ENCODE data around the gene ARSK. TPM values are rescaled to one million over a fixed set of nuclear protein-coding genes. Genes with fewer than 3 reads are reported as not detected.

ARSK gene
- total and polyA plus RNA-seq, 12 donors, result 2.4 to 6.3 (median 3.4) TPM

GRCh38 chr5:95531491-95531890 lies 23.4 kb upstream of the ARSK start:
- Histone ChIP-seq H3K36me3 (peaks cover 0 to 99% (median 35%) of the 10 kb centered on the region in 9 donors), H3K27me3 (no peaks in the 10 kb centered on the region), H3K4me1 (peaks cover 0 to 14% (median 0%) of the 10 kb centered on the region in 9 donors), H3K27ac (no peak overlapping the region), H3K4me3 (no peak overlapping the region), H3K9me3 (no peaks in the 10 kb centered on the region)
- ATAC-seq, result no peak
- intact Hi-C loops (cut with DNase I), result loop anchor here in 1 of 10 donors (5.0 kb wide), 1 partner anchor 44 kb away; no protein-coding TSS in a partner anchor
- TF ChIP-seq CTCF (IDR thresholded peaks at IDR 0.05), result no peak
- no peak for DNase-seq

GRCh38 chr5:95532415-95532814 lies 22.5 kb upstream of the ARSK start:
- no peaks in the 10 kb centered on the region for H3K27me3 ChIP-seq
- no peak for DNase-seq
- H3K9me3 ChIP-seq, result no peaks in the 10 kb centered on the region
- H3K4me3 ChIP-seq, result no peak overlapping the region
- H3K36me3 ChIP-seq, result peaks cover 0 to 99% (median 30%) of the 10 kb centered on the region in 9 donors
- no peak overlapping the region for H3K27ac ChIP-seq
- no peak for TF ChIP-seq CTCF (IDR thresholded peaks at IDR 0.05)
- intact Hi-C loops (cut with DNase I), result loop anchor here in 1 of 10 donors (5.0 kb wide), 1 partner anchor 45 kb away; no protein-coding TSS in a partner anchor
- H3K4me1 ChIP-seq, result peaks cover 0 to 18% (median 4%) of the 10 kb centered on the region in 9 donors
- ATAC-seq, result no peak
- WGBS, 2 donors, result 94 to 97% methylated on average over 2 of the region's 2 CpGs

GRCh38 chr5:95533106-95533505 lies 21.8 kb upstream of the ARSK start:
- Histone ChIP-seq H3K27me3 (no peaks in the 10 kb centered on the region), H3K4me1 (peaks cover 0 to 18% (median 4%) of the 10 kb centered on the region in 9 donors), H3K4me3 (no peak overlapping the region), H3K9me3 (no peaks in the 10 kb centered on the region), H3K27ac (no peak overlapping the region), H3K36me3 (peaks cover 0 to 99% (median 24%) of the 10 kb centered on the region in 9 donors)
- ATAC-seq (no peak), DNase-seq (no peak)
- WGBS, 2 donors, result 67 to 80% methylated on average over 2 of the region's 2 CpGs
- intact Hi-C loops (cut with DNase I), result loop anchor here in 1 of 10 donors (5.0 kb wide), 1 partner anchor 46 kb away; no protein-coding TSS in a partner anchor
- TF ChIP-seq CTCF (IDR thresholded peaks at IDR 0.05), result no peak

- no peak for TF ChIP-seq CTCF (IDR thresholded peaks at IDR 0.05)
- DNase-seq, result no peak
- H3K27me3 ChIP-seq, result no peaks in the 10 kb centered on the region
- H3K9me3 ChIP-seq, result no peaks in the 10 kb centered on the region
- no peak overlapping the region for H3K4me3 ChIP-seq
- H3K27ac ChIP-seq, result no peak overlapping the region
- ATAC-seq, result no peak
- intact Hi-C loops (cut with DNase I), result loop anchor here in 1 of 10 donors (5.0 kb wide), 1 partner anchor 46 kb away; no protein-coding TSS in a partner anchor
- H3K36me3 ChIP-seq, result peaks cover 0 to 99% (median 18%) of the 10 kb centered on the region in 9 donors
- peaks cover 0 to 18% (median 4%) of the 10 kb centered on the region in 9 donors for H3K4me1 ChIP-seq
Measured at GRCh38 chr5:95533761-95534160, 21.1 kb upstream of the ARSK start.
